Activated CD8-positive, alpha-beta memory T cell treated with anti-CD3 and anti-CD28 coated beads for 36 hours (primary cell): ENCODE measurements around the gene ZGRF1. TPM values are rescaled to one million over a fixed set of nuclear protein-coding genes. Genes with fewer than 3 reads are reported as not detected.
"Not testable (repeated sequence)": the region's sequence is repeated elsewhere in the genome, so short reads cannot be mapped to it uniquely, and the experiment has no call there.

Experiments
- CTCF ChIA-PET: fragments of 350-600 bp; sonication (Branson Sonifier 250); formaldehyde crosslinking; loops from one replicate; lab custom pipeline; 2021; ENCODE audit warnings: antibody characterized with exemption; lab: Charles Lee
- POLR2A ChIA-PET: fragments of 350-600 bp; sonication (Branson Sonifier 250); formaldehyde crosslinking; loops from one replicate; lab custom pipeline; 2021; ENCODE audit warnings: antibody characterized with exemption; lab: Charles Lee
- total RNA-seq, 2 experiments: library from RNA; stranded (reverse); gene quantifications; one replicate each; pipeline ENCODE4 v1.2.3, GENCODE V29; 2021

ZGRF1 gene
- total RNA-seq, 2 experiments from 2014 or later: 32.2 to 32.9 TPM

GRCh38 chr4:112560084-112560483 lies 76.6 kb downstream of the ZGRF1 start:
- CTCF ChIA-PET: no interaction called here
- POLR2A ChIA-PET: no interaction called here

GRCh38 chr4:112559053-112559452 lies 77.7 kb downstream of the ZGRF1 start:
- CTCF ChIA-PET: no interaction called here
- POLR2A ChIA-PET: no interaction called here

- ChIA-PET CTCF (no interaction called here), POLR2A (no interaction called here)
These were observed 78.9 kb downstream of the ZGRF1 start for GRCh38 chr4:112557676-112558411.

GRCh38 chr4:112554271-112554670 lies 82.4 kb downstream of the ZGRF1 start:
- POLR2A ChIA-PET, CTCF ChIA-PET: not testable (repeated sequence)

GRCh38 chr4:112552668-112553067 lies 84.0 kb downstream of the ZGRF1 start:
- CTCF ChIA-PET: interaction anchor here (1.1 kb wide), 1 partner anchor 28 kb away, joined by 3 read pairs; no protein-coding TSS in a partner anchor
- POLR2A ChIA-PET: no interaction called here

GRCh38 chr4:112550728-112551127 lies 86.0 kb downstream of the ZGRF1 start:
- CTCF ChIA-PET: interaction anchor here (0.6 kb wide), 1 partner anchor 133 kb away, joined by 3 read pairs; no protein-coding TSS in a partner anchor

GRCh38 chr4:112546476-112546875 lies 90.2 kb downstream of the ZGRF1 start:
- CTCF ChIA-PET: no interaction called here

More at GRCh38 chr4:112550728-112551127, 86.0 kb downstream of the ZGRF1 start:
- POLR2A ChIA-PET: no interaction called here

DNA sequence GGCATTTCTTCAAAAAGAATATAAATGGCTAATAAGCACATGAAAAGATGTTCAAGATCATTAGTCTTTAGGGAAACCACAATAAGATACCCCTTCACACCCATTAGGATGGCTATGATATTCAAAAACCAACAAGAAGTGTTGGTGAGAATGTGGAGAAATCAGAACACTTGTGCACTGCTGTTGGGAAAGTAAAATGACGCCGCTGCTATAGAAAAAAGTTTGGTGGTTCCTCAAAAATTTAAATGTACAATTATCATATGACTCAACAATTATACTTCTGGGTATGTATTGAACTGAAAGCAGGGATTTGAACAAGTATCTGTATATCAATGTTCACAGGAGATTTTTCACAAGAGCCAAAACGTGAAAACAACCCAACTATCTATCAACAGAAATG lies 91.4 kb downstream of the ZGRF1 start:
- CTCF ChIA-PET: no interaction called here
- POLR2A ChIA-PET: no interaction called here

More at GRCh38 chr4:112546476-112546875, 90.2 kb downstream of the ZGRF1 start:
- POLR2A ChIA-PET: no interaction called here

GRCh38 chr4:112540695-112541094 lies 96.0 kb downstream of the ZGRF1 start:
- POLR2A ChIA-PET: no interaction called here
- CTCF ChIA-PET: no interaction called here

DNA sequence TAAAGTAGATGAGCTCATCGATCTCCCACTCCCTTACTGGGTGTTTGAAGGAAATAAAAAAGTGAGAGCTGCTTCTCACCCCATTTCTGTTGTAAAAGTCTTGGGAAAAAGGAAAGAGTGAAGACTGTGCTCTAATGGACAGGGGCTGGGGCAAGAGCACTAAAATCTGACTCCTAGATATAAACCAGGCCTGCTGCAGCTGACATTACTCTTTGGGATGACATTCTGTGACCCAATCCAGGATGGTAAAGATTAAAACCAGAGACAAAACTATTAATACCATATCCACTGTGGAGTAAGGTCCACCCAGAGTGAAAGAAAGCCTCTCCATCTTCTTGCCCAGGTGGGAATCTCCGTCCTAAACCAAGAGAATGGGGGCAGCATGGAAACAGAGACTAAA lies 100.6 kb downstream of the ZGRF1 start:
- POLR2A ChIA-PET: no interaction called here
- CTCF ChIA-PET: no interaction called here

- ChIA-PET CTCF (no interaction called here), POLR2A (interaction anchor here (0.6 kb wide), 1 partner anchor 336 kb away, joined by 4 read pairs; no protein-coding TSS in a partner anchor)
These were observed 104.4 kb downstream of the ZGRF1 start for GRCh38 chr4:112532267-112532666.

DNA sequence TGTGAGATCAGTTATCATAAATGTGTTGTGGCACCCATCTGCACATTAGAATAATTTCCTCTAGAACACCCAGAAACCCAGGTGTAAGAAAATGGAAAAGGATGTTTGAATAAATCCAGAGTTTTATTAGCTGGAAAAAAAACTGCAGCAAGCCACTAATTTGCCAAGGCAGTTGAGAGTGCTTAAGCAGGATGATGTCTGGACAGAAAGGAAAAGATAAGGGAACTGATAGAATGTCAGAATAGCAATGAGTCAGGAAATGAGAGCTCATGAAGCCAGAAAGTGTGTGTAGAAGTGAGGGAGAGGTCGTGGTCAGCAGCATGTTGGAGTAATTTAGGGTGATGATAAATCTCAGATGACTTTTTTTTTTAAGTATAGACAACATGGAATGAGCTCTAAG lies 105.6 kb downstream of the ZGRF1 start:
- POLR2A ChIA-PET: no interaction called here

GRCh38 chr4:112526061-112526460 lies 110.6 kb downstream of the ZGRF1 start:
- ChIA-PET CTCF (interaction anchor here (2.4 kb wide), 1 partner anchor 198 kb away, joined by 10 read pairs; no protein-coding TSS in a partner anchor), POLR2A (no interaction called here)

More for the DNA sequence above, 105.6 kb downstream of the ZGRF1 start:
- CTCF ChIA-PET: no interaction called here

GRCh38 chr4:112523764-112524505 lies 112.8 kb downstream of the ZGRF1 start:
- POLR2A ChIA-PET: no interaction called here
- CTCF ChIA-PET: interaction anchor here (0.5 to 3.0 kb wide), 23 partner anchors 9 to 455 kb away, joined by 3 to 18 read pairs (median 3); no protein-coding TSS in a partner anchor

- POLR2A ChIA-PET: no interaction called here
- CTCF ChIA-PET: interaction anchor here (1.0 to 3.0 kb wide), 6 partner anchors 11 to 424 kb away, joined by 4 to 18 read pairs (median 6); no protein-coding TSS in a partner anchor
These were observed 113.5 kb downstream of the ZGRF1 start for GRCh38 chr4:112523008-112523721.

DNA sequence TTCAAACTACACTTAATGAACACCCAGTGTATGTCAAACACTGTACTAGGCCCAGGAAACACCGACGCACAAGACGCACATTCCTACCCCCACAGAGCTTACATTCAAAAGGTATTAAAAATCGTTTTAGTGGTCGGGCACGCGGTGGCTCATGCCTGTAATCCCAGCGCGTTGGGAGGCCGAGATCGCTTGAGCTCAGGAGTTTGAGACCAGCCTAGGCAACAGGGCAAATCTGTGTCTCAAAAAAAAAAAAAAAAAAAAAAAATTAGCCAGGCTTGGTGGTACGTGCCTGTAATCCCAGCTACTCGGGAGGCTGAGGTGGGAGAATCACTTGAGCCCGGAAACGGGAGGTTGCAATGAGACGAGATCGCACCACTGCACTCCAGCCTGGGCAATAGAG lies 114.3 kb downstream of the ZGRF1 start:
- ChIA-PET POLR2A (interaction anchor here (0.6 to 0.7 kb wide), 2 partner anchors 215 to 410 kb away, joined by 4 to 5 read pairs; no protein-coding TSS in a partner anchor), CTCF (interaction anchor here (0.6 to 3.0 kb wide), 7 partner anchors 10 to 541 kb away, joined by 3 to 18 read pairs (median 3); no protein-coding TSS in a partner anchor)

DNA sequence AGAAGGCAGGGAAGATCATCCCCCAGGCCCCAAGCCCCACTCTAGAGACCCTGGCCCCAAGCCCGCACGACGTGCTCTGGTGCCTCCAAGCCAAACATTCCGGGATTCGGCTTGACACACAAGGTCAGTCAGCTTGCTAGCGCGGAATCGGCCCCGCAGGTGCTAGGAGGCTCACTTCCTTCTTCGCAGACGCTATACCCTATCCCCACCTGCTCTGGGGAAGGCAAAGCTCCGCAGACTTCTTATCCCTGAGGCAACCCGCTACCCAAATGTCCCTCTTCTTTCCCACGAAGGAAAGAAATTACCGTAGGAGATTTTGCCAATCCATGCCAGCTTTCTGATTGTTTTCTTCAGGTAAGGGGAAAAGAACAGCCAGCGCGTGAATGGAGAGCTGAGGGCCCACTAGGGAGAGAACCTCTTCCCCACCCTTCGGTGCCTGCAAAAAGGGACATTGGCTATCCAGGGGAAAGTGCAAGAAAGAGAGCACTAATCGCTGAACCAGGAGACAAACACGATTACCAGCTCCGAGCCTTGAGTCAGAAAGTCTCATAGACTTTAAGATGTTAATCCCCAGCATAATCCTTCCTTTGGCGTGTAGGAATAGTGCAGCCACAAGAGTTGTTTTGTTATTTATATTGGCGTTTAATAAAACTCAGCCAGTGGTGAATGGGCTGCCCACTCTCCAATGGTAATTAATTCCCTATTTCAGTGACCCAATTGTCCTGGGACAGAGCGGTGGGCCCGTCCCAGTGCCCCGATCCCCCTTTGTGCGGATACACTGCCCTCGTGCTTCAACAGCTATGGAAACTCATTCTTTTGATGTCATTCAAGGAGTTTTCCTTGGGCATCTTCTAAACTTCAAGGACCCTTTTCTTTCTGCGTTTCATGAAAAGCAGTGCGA lies 115.3 kb downstream of the ZGRF1 start:
- ChIA-PET POLR2A (no interaction called here), CTCF (interaction anchor here (2.7 kb wide), 1 partner anchor 13 kb away, joined by 9 read pairs; no protein-coding TSS in a partner anchor)

GRCh38 chr4:112520598-112521122 lies 116.0 kb downstream of the ZGRF1 start:
- CTCF ChIA-PET: interaction anchor here (1.1 to 2.7 kb wide), 3 partner anchors 12 to 231 kb away, joined by 3 to 9 read pairs (median 3); no protein-coding TSS in a partner anchor
- POLR2A ChIA-PET: no interaction called here
